HepG2 (cell line): ENCODE data around the gene PPDPF. TPM values are rescaled to one million over a fixed set of nuclear protein-coding genes. Genes with fewer than 3 reads are reported as not detected.
A peak's percentile ranks its signal among the peaks of the same experiment; 100 is the strongest.

Source experiments
- ATAC-seq: fragments of 200-7000 bp; cut with Tn5 transposase; 3 replicates; pipeline ENCODE4 v1.9.1; 2020; ENCODE audit warnings: mild to moderate bottlenecking, moderate library complexity
- BruUV-seq: library from RNA; stranded (reverse); fragments of 400-500 nt; replicated peaks from 2 replicates; lab custom pipeline; 2021; lab: Mats Ljungman, UMichigan
- CTCF ChIA-PET: fragments of 300-600 bp; formaldehyde crosslinking; extraction: SDS; loops from one replicate; lab custom pipeline; 2021; ENCODE audit warnings: low total read pairs, inconsistent platforms, low intra/inter-chr PET ratio; lab: Yijun Ruan, JAX
- POLR2A ChIA-PET: fragments of 350-600 bp; sonication (Branson Sonifier 250); formaldehyde crosslinking; loops from one replicate; lab custom pipeline; 2020; ENCODE audit warnings: antibody characterized with exemption, inconsistent platforms; lab: Yijun Ruan, JAX
- DNase-seq: peaks from one replicate; pipeline ENCODE4 v3.0.0-alpha.2; 2015; ENCODE audit warnings: low spot score
- FAIRE-seq: peaks from 3 replicates; lab custom pipeline; 2011; peaks lifted over from hg19 to GRCh38; lab: Jason Lieb, UNC
- H2AFZ ChIP-seq: one replicate; pipeline ENCODE4 v1.6.1; 2011; ENCODE audit warnings: low read length, inconsistent platforms
- H3K27ac ChIP-seq: fragments of 300-600 bp; 3 replicates; pipeline ENCODE4 v1.8.0; 2011; ENCODE audit warnings: mixed run types, mild to moderate bottlenecking, mixed read lengths, low read length, inconsistent platforms; ENCODE audit not compliant: insufficient read depth; ENCODE audit errors: extremely low read length
- H3K27me3 ChIP-seq, 2 experiments: fragments of 200-600 bp in 1 of 2; 2 replicates in 1 of 2; 3 replicates in 1 of 2; pipeline versions ENCODE4 v1.6.0 to v1.8.0; 2011; ENCODE audit warnings: low read length in 2 of 2, mild to moderate bottlenecking in 2 of 2, moderate library complexity in 2 of 2, inconsistent platforms in 1 of 2; ENCODE audit not compliant: insufficient read depth in 2 of 2, control insufficient read depth in 1 of 2
- H3K36me3 ChIP-seq, 2 experiments: fragments of 200-600 bp in 1 of 2; replicated peaks in 1 of 2; 2 replicates in 1 of 2; 3 replicates in 1 of 2; pipeline versions ENCODE4 v1.5.1 to v1.8.0; 2011; ENCODE audit warnings: low read length in 2 of 2, inconsistent platforms in 1 of 2; ENCODE audit not compliant: insufficient read depth in 2 of 2, control insufficient read depth in 1 of 2
- H3K4me1 ChIP-seq: 2 replicates; pipeline ENCODE4 v1.5.1; 2012; ENCODE audit warnings: low read length, inconsistent platforms; ENCODE audit not compliant: insufficient read depth
- H3K4me2 ChIP-seq: 2 replicates; pipeline ENCODE4 v1.6.0; 2011; ENCODE audit warnings: low read depth, low read length, inconsistent platforms
- H3K4me3 ChIP-seq, 3 experiments: fragments of 200-600 bp in 1 of 3; sonication (generic), shearing (Covaris generic) in 1 of 3; replicated peaks in 1 of 3; 2 replicates each; pipeline ENCODE4 v1.5.1; 2011 to 2016; ENCODE audit warnings: low read length in 3 of 3, inconsistent platforms in 2 of 3, low read depth in 2 of 3, mild to moderate bottlenecking in 2 of 3, control low read depth in 1 of 3, mixed read lengths in 1 of 3; ENCODE audit not compliant: insufficient read depth in 1 of 3
- H3K79me2 ChIP-seq: one replicate; pipeline ENCODE4 v1.6.1; 2011; ENCODE audit warnings: low read length, inconsistent platforms; ENCODE audit not compliant: insufficient read depth
- H3K9ac ChIP-seq: 2 replicates; pipeline ENCODE4 v1.6.0; 2011; ENCODE audit warnings: mild to moderate bottlenecking, low read depth, low read length, inconsistent platforms; ENCODE audit not compliant: insufficient read depth
- H3K9me3 ChIP-seq: 2 replicates; pipeline ENCODE4 v1.5.1; 2012; ENCODE audit warnings: mild to moderate bottlenecking, low read length
- H4K20me1 ChIP-seq: 2 replicates; pipeline ENCODE4 v1.6.0; 2011; ENCODE audit warnings: inconsistent platforms, mild to moderate bottlenecking, low read length, moderate library complexity; ENCODE audit not compliant: insufficient read depth
- AGO2 ChIP-seq: fragments of 200-400 bp; formaldehyde crosslinking; optimal IDR thresholded peaks from 2 replicates; pipeline ENCODE3; 2017; ENCODE audit warnings: mild to moderate bottlenecking, low read depth, low read length, moderate library complexity
- NONO ChIP-seq, 2 experiments: fragments of 450-650 bp in 1 of 2; sonication (generic) in 1 of 2; formaldehyde crosslinking in 1 of 2; IDR thresholded peaks in 1 of 2; conservative IDR thresholded peaks in 1 of 2; 2 replicates each; pipeline versions ENCODE4 v1.6.1 to v1.8.0; 2017 to 2022; ENCODE audit warnings: mild to moderate bottlenecking in 1 of 2, missing genetic modification reagents in 1 of 2, moderate library complexity in 1 of 2
- NRL ChIP-seq: sonication (generic); formaldehyde crosslinking; IDR thresholded peaks from 2 replicates; pipeline ENCODE4 v1.5.0; 2020; ENCODE audit warnings: missing genetic modification reagents, mild to moderate bottlenecking, moderate library complexity, borderline replicate concordance
- WGBS: methylation state at CpG from one replicate; pipeline ENCODE4 v1.1.6; 2017; ENCODE audit warnings: low lambda C conversion rate; 5-methylcytosine and 5-hydroxymethylcytosine counted together
- in situ Hi-C: cut with HindIII; loops from 2 replicates; pipeline ENCODE4 v1.10.0; 2017; ENCODE audit warnings: low pct_unique_long_range_greater_than_20kb; ENCODE audit not compliant: extremely low pct_ligation_motif_present
- intact Hi-C: fragments of 100-400 bp; cut with micrococcal nuclease; formaldehyde crosslinking; loops from one replicate; pipeline ENCODE4 v1.10.0; 2022; ENCODE audit not compliant: unreplicated experiment
- polyA plus RNA-seq, 8 experiments: library from polyadenylated mRNA; depleted of rRNA in 3 of 8; stranded (reverse) in 7 of 8; unstranded in 1 of 8; fragments of >200 nt; fragmentation: Illumina TruSeq in 4 of 8; extraction: Trizol in 4 of 8; gene quantifications; 2 replicates each; pipeline versions ENCODE4 v1.2.1 to v1.2.3, GENCODE V29; 2011 to 2016; ENCODE audit warnings: low read depth in 4 of 8, missing spikeins in 1 of 8, mixed read lengths in 1 of 8; ENCODE audit not compliant: insufficient read depth in 1 of 8
- total RNA-seq, 5 experiments: library from RNA; depleted of rRNA; stranded (reverse); fragments of >200 nt; fragmentation: Illumina TruSeq; extraction: Trizol; gene quantifications; 2 replicates each; pipeline ENCODE4 v1.2.3, GENCODE V29; 2016; ENCODE audit warnings: low read depth in 1 of 5
- TF ChIP-seq, protein P1 (sequence below): sonication (generic); formaldehyde crosslinking; IDR thresholded peaks from 2 replicates; pipeline ENCODE4 v1.8.1; 2023; ENCODE audit warnings: mild to moderate bottlenecking, moderate library complexity, missing genetic modification reagents

The PPDPF gene
- total and polyA plus RNA-seq, 2 of the 13 experiments (the other 11 are each of a cell fraction or from before 2014, with no cell fraction given) = 1.8 to 7.0 TPM

DNA sequence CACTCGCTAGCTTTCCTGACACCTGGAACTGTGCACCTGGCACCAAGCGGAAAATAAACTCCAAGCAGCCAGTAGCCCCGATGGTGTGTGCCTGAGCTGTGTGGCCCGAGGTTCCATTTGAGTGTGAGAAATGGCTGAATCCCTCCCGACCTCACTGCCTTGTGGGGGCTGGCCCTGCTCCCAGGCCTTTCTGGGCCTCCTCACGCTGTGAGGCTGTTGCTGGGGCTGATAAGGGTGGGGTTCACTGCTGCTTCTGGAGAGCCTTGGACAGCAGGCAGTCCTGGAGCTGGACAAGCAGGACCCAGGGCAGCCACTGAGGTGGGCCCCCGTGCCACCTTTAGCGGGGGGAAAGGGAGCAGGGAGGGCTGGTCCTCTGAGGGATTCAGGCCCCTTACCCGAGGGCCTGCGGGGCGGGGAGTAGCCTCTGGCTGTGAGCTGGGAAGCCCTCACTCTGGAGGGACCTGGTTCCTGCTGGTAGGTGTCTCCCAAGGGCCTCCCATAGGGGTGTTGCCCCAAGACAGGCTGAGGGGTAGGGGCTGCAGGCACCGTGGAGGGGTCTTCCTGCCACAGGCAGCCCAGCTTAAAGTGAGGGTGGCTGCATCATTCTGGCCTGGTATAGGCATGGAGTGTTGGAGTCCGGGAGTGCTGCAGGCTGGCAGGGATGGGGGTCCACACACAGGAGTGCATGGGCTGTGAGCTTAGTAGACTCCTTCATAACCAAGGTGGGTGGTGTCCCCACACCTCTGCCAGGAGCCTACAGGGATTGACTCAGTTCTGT is 1.7 kb downstream of the PPDPF start:
- Histone ChIP-seq H3K27ac (no peak overlapping the region), H4K20me1 (peaks cover 2% of the 10 kb centered on the region; the same call in 1 of the 2 replicates), H3K36me3 (no peaks in the 10 kb centered on the region), H3K4me2 (no peak overlapping the region), H3K27me3 (peaks cover 21 to 44% of the 10 kb centered on the region in 2 experiments), H2AFZ (no peak overlapping the region), H3K9me3 (no peaks in the 10 kb centered on the region), H3K79me2 (no peaks in the 10 kb centered on the region), H3K9ac (no peak overlapping the region), H3K4me1 (peaks cover 11% of the 10 kb centered on the region), H3K4me3 (no peak overlapping the region)
- no peak for TF ChIP-seq NONO (IDR thresholded peaks at IDR 0.05)
- no peak for TF ChIP-seq NONO (CRISPR knock-in tag; conservative IDR thresholded peaks at IDR 0.05)
- peak; percentile 36; the same call in 1 of the 2 replicates for TF ChIP-seq NRL (CRISPR knock-in tag)
- in situ Hi-C loops = no loop called here
- POLR2A ChIA-PET = interaction anchor here (1.8 to 2.0 kb wide), 2 partner anchors 12 to 16 kb away, joined by 5 to 11 read pairs; partner anchors contain the start of gene PTK6
- no peak for FAIRE-seq
- CTCF ChIA-PET = no interaction called here
- intact Hi-C loops = no loop called here
- ATAC-seq = no peak
- DNase-seq = no peak
- WGBS = 42% methylated on average over 13 of the region's 13 CpGs
- no TSS peak for BruUV-seq

DNA sequence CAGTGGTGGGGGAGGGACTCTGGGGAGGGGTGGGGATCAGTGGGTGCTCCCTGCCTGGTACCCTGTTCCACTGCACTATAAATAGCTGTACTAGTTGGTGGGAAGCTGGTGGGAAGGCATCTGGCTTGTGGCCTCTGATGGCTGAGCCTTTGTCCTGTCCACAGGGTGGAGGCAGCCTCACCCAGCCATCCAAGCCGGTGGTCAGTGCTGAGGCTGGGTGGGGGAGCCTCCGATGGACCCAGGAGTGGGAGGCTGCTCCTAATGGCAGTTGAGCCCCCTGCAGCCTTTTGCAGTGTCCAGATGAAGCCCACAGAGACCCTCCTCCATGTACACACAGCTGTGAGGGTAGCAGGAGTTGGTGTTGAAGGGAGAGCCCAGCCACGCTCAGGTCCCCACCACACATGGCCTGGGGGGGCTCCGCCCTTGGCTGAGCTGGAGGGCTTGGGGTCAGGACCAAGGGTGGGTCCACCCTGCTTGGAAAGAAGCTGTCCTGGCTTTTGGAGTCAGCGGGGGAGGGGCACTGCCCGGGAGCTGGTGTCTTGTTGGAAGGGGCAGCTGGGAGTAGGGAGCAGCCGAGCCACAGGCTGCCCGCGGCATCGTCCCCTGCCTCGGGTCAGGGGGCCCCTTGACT is 2.5 kb downstream of the PPDPF start:
- Histone ChIP-seq H3K27me3 (peaks cover 15 to 42% of the 10 kb centered on the region in 2 experiments), H3K27ac (no peak overlapping the region), H3K36me3 (no peaks in the 10 kb centered on the region), H3K79me2 (no peaks in the 10 kb centered on the region), H3K9ac (no peak overlapping the region), H3K4me2 (no peak overlapping the region)
- 79% methylated on average over 9 of the region's 11 CpGs for WGBS
- DNase-seq (no peak), FAIRE-seq (no peak)
- no TSS peak for BruUV-seq
- POLR2A ChIA-PET = interaction anchor here (1.8 kb wide), 1 partner anchor 12 kb away, joined by 5 read pairs; no protein-coding TSS in a partner anchor
- intact Hi-C loops = no loop called here
- peak; percentile 40 for TF ChIP-seq AGO2
- TF ChIP-seq, protein P1, sequence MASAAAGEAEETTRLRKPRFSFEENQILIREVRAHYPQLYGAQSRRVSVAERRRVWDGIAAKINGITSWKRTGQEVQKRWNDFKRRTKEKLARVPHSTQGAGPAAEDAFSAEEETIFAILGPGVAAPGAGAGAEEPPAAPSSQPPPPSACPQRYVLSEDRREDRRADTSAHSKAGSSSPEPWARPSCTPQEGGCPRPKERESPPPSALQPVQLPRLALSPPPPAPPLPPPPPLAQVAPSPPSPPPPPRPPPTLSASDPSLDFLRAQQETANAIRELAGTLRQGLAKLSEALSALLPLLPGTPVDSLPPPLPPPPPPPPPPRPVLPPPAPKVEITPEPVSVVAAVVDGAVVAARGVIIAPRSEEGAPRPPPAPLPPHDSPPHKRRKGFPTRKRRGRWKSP = no peak
- TF ChIP-seq, all 625 proteins: peak for 1
- peaks cover 11% of the 10 kb centered on the region for H3K4me1 ChIP-seq
- no peaks in the 10 kb centered on the region for H3K9me3 ChIP-seq
- no peak overlapping the region for H3K4me3 ChIP-seq
- peaks cover 2% of the 10 kb centered on the region; the same call in 1 of the 2 replicates for H4K20me1 ChIP-seq
- ATAC-seq = no peak
- no peak overlapping the region for H2AFZ ChIP-seq
- CTCF ChIA-PET = no interaction called here
- in situ Hi-C loops = no loop called here
